ENCODE data around the gene TMEM80.
A peak's percentile ranks its signal among the peaks of the same experiment; 100 is the strongest.

The TMEM80 gene

GRCh38 chr11:742571-743201, 47.1 kb downstream of the TMEM80 start:
- Histone ChIP-seq H3K36me3 (no peaks in the 10 kb centered on the region), H3K9me3 (no peaks in the 10 kb centered on the region), H3K27ac (no peak overlapping the region), H3K4me1 (peaks cover 0 to 10% (median 6%) of the 10 kb centered on the region in 4 donors), H3K27me3 (peaks cover 0 to 10% of the 10 kb centered on the region in 2 donors), H3K4me3 (no peak overlapping the region)
- TF ChIP-seq, protein P1, sequence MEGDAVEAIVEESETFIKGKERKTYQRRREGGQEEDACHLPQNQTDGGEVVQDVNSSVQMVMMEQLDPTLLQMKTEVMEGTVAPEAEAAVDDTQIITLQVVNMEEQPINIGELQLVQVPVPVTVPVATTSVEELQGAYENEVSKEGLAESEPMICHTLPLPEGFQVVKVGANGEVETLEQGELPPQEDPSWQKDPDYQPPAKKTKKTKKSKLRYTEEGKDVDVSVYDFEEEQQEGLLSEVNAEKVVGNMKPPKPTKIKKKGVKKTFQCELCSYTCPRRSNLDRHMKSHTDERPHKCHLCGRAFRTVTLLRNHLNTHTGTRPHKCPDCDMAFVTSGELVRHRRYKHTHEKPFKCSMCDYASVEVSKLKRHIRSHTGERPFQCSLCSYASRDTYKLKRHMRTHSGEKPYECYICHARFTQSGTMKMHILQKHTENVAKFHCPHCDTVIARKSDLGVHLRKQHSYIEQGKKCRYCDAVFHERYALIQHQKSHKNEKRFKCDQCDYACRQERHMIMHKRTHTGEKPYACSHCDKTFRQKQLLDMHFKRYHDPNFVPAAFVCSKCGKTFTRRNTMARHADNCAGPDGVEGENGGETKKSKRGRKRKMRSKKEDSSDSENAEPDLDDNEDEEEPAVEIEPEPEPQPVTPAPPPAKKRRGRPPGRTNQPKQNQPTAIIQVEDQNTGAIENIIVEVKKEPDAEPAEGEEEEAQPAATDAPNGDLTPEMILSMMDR (IDR thresholded peaks at IDR 0.05) = no peak
- DNase-seq = no peak
- intact Hi-C loops (cut with DNase I; ENCODE audit: low total_unique reads) = no loop called here

DNA sequence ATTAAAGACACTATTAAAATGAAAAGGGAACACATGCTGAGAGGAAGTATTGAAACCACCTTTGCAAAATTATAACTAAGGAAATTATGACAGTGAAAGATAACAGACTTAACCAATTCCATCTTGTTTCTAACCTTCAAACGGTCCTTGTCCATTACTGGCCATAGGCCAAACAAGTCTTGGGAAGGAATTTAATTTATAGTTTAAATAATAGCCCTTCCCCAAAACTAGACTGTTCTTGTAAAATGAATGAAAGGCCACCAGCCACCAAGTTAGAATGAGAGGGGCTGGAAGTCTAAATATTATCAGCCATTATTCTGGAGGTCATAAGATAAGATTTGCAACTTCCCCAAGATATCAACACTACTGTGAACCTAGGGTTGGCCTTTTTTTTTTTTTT, 49.8 kb downstream of the TMEM80 start:
- peaks cover 0 to 5% of the 10 kb centered on the region in 2 donors for H3K27me3 ChIP-seq
- H3K27ac ChIP-seq = no peak overlapping the region
- H3K36me3 ChIP-seq = no peaks in the 10 kb centered on the region
- TF ChIP-seq, protein P1 (IDR thresholded peaks at IDR 0.05) = no peak
- no peaks in the 10 kb centered on the region for H3K9me3 ChIP-seq
- H3K4me1 ChIP-seq = peaks cover 0 to 28% (median 21%) of the 10 kb centered on the region in 4 donors
- no peak for DNase-seq
- intact Hi-C loops (cut with DNase I; ENCODE audit: low total_unique reads) = no loop called here
- no peak overlapping the region for H3K4me3 ChIP-seq

DNA sequence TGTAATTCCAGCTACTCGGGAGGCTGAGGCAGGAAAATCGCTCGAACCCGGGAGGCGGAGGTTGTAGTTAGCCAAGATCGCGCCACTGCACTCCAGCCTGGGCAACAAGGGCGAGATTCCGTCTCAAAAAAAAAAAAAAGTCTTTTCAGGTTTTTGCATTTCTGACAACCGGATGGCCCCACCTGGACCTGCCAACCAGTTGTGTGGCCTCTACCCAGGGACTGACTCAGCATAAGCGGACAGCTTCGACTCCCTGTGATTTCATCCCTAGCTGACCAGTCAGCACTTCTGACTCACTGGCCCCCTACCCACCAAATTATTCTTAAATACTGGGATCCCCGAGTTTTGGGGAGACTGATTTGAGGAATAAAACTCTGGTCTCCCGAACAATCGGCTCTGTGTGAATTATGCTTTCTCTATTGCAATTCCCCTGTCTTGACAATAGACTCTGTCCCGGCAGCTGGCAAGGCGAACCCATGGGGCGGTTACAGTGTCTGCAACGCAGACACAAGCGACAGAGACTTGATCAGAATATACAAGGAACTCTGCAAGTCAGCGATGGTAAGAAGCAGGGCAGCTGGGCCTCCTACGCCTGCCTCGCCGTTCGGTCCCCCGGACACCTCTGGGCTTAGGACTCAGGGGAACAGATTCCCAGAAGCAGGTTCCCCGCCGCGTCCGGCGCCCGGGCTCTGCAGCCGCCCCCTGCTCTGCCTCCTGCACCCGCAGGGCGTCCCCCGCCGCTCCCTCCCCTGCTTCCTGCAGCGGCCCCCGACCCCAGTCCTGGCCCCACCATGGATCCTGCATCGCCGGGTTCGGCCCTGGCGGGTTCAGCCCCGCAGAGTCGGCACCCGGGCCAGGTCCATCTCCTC, 50.9 kb downstream of the TMEM80 start:
- no peak for DNase-seq
- intact Hi-C loops (cut with DNase I; ENCODE audit: low total_unique reads) = no loop called here
- H3K27ac ChIP-seq = peak overlapping the region; percentile 87 to 92

DNA sequence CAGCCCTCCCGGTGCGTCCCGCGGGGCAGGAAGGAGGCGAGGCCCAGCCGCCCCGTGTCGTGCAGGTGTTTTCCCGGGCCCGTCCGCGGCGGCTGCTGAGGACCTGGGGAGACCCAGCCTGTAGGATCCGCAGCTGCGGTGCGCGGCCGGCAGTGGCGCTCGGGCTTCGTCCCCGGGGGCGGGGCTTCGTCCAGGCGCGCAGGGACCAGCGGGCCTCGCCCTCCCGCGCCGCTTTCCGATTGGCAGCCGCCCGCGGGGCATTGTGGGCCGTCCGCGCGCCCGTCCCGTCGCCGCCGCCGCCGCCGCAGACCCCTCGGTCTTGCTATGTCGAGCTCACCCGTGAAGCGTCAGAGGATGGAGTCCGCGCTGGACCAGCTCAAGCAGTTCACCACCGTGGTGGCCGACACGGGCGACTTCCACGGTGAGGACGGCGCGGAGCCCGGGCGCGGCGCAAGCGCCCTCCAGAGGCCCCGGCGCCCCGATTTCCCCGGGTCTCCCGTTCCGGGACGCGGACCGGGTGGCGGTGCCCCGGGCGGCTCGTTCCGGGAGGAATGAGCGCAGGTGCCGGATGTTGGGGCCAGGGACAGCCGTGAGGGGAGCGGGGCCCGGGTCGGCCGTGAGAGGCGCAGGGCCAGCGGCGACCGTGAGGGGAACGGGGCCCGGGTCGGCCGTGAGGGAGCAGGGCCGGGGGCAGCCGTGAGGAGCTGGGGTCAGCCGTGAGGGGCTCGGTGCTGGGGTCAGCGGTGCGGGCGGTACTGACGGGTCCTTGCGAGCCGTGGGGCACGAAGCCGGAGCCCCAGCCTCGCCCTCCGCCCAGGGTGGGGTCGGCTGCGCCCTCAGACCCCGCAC, 51.8 kb downstream of the TMEM80 start, which contains the start of gene TALDO1:
TSS of gene TALDO1 (plus strand) at position 307 of the 849 bp plus-strand sequence. CDS start at position 325, 18 bp downstream.
- intact Hi-C loops (cut with DNase I; ENCODE audit: low total_unique reads) = no loop called here
- Histone ChIP-seq H3K27ac (peak within 1 kb of the TSS; percentile 87 to 92), H3K4me3 (peak within 1 kb of the TSS; percentile 92 to 94)

More for the DNA sequence above, 50.9 kb downstream of the TMEM80 start:
- peak overlapping the region; percentile 92 to 94 for H3K4me3 ChIP-seq
- H3K36me3 ChIP-seq = no peaks in the 10 kb centered on the region
- H3K4me1 ChIP-seq = peaks cover 0 to 28% (median 21%) of the 10 kb centered on the region in 4 donors
- TF ChIP-seq, protein P1 (IDR thresholded peaks at IDR 0.05) = no peak
- H3K9me3 ChIP-seq = no peaks in the 10 kb centered on the region
- H3K27me3 ChIP-seq = no peaks in the 10 kb centered on the region

More for the DNA sequence above, 51.8 kb downstream of the TMEM80 start, which contains the start of gene TALDO1:
- H3K36me3 ChIP-seq = peaks cover 0 to under 1% (median 0%) of the 10 kb centered on the region in 3 donors
- H3K9me3 ChIP-seq = no peaks in the 10 kb centered on the region
- H3K4me1 ChIP-seq = peaks cover 0 to 28% (median 21%) of the 10 kb centered on the region in 4 donors
- peak; percentile 86 to 95 for DNase-seq
- TF ChIP-seq, protein P1 (IDR thresholded peaks at IDR 0.05) = peak; percentile 20 to 39
- no peaks in the 10 kb centered on the region for H3K27me3 ChIP-seq

All from tibial artery (tissue), 4 donors.